ENCODE measurements around the gene FBXW8.

GRCh38 chr12:116870306-116870705 is 40.4 kb upstream of the FBXW8 start:
- TF ChIP-seq CTCF (IDR thresholded peaks at IDR 0.05) = no peak
- TF ChIP-seq POLR2AphosphoS5 (IDR thresholded peaks at IDR 0.05; ENCODE audit: insufficient read depth in 1 of 2, low read depth in 1 of 2) = no peak
- no peak for TF ChIP-seq POLR2A (IDR thresholded peaks at IDR 0.05)

Data from vagina (tissue), 2 donors.